Ectodermal cell (in vitro differentiated cells): Measurements from ENCODE around the gene GPR39.

Experiments
- H3K27ac ChIP-seq: 2 replicates; pipeline ENCODE4 v1.7.0; 2013; ENCODE audit warnings: mild to moderate bottlenecking, low read depth, low read length; ENCODE audit not compliant: insufficient read depth, poor library complexity, severe bottlenecking
- H3K27me3 ChIP-seq: 2 replicates; pipeline ENCODE4 v1.7.0; 2013; ENCODE audit warnings: mild to moderate bottlenecking, low read length; ENCODE audit not compliant: insufficient read depth, control insufficient read depth, poor library complexity, severe bottlenecking
- H3K36me3 ChIP-seq: one replicate; pipeline ENCODE4 v1.7.0; 2013; ENCODE audit warnings: low read length; ENCODE audit not compliant: control insufficient read depth, insufficient read depth
- H3K4me1 ChIP-seq: one replicate; pipeline ENCODE4 v1.7.0; 2013; ENCODE audit warnings: low read length; ENCODE audit not compliant: control insufficient read depth, insufficient read depth
- H3K4me3 ChIP-seq: 2 replicates; pipeline ENCODE4 v1.7.0; 2013; ENCODE audit warnings: low read depth, low read length, control low read depth; ENCODE audit not compliant: insufficient read depth
- H3K9me3 ChIP-seq: 2 replicates; pipeline ENCODE4 v1.7.0; 2013; ENCODE audit warnings: mild to moderate bottlenecking, low read length, moderate library complexity; ENCODE audit not compliant: control insufficient read depth
- WGBS, 2 experiments: methylation state at CpG; one replicate each; pipeline ENCODE4 v1.1.7; 2013; ENCODE audit warnings: missing lambda C conversion rate in 2 of 2; 5-methylcytosine and 5-hydroxymethylcytosine counted together

GPR39 gene

DNA sequence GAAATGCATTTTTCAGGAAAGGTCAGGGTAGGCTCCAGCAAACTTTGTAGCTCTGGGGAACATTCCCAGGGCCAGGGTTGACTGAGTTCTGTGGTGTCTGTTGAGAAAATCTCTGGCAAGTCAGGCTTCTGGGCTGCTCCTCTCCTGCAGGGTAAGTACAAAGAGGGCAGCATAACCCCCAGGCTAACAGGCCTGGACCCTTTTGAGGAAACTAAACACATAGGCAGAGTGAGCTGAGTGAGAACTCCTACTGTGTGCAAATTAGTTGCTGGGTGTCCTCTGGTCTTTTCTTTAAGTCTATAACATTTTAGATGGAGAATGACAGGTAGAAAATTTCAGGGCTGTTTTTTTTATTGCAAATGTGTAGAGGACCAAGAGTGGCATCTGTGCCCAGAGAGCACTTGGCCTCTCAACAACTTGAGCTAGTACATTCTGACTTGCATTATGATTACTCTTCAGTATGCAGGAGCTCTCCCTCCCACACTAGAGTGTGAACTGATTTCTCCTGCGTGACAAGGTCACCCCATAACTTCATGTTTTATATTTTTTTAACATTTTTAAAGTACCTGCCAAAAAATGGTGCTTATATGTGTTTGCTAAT is 49.9 kb downstream of the GPR39 start:
- H3K27ac ChIP-seq: no peak overlapping the region
- H3K27me3 ChIP-seq: no peaks in the 10 kb centered on the region
- peaks cover 5% of the 10 kb centered on the region for H3K9me3 ChIP-seq
- H3K36me3 ChIP-seq: no peaks in the 10 kb centered on the region
- WGBS, 2 experiments: no CpG with 5 or more reads among the region's 1 CpG
- H3K4me1 ChIP-seq: no peaks in the 10 kb centered on the region
- H3K4me3 ChIP-seq: no peak overlapping the region

DNA sequence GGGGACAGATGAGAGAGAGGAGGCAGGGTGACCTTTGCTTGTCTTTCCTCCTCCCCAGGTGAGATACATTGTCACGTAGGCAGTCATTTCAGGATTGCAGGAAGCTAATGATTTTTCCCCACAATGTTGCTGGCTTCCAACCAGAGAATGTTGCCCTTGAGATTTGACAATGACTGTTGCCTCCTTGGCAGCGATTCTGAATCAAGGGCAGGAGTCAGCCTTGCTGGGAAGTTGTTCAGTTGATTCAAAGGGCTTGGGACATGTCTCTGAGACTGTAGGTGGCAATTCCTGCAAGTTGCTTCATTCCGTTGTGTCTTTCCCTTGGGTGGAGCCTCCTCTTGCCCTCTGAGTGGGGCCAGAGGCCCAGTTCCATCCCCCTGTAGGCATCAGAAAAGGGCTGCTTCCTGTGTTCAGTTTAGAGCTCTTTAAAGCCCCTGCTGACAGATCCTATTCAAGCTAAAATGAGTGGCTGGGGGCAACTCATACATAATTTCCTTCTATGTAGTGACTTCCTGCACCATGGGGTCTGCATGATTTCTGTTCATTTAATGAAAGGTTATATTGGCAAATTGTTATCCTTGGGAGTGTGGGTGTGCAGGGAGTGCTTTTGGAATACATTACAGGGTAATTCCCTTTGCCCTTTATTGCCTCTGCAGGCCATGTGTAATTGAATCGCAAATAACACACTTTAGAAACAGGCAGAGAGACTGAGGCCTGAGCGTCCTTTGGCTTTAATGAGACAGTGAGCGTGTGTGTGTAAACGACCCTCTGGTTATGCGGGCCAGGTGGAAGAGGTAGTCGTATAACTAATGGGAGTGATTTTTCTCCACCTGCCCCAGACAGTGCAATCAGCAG is 52.4 kb downstream of the GPR39 start:
- Histone ChIP-seq H3K27ac (no peak overlapping the region), H3K4me3 (no peak overlapping the region), H3K4me1 (no peaks in the 10 kb centered on the region), H3K27me3 (no peaks in the 10 kb centered on the region), H3K36me3 (no peaks in the 10 kb centered on the region), H3K9me3 (peaks cover 5% of the 10 kb centered on the region)
- 83 to 84% methylated on average over 9 of the region's 9 CpGs for WGBS, 2 experiments

GRCh38 chr2:132470746-132471145 is 54.1 kb downstream of the GPR39 start:
- peaks cover 5% of the 10 kb centered on the region for H3K9me3 ChIP-seq
- 89 to 92% methylated on average over 2 of the region's 2 CpGs for WGBS, 2 experiments
- H3K4me1 ChIP-seq: no peaks in the 10 kb centered on the region
- no peaks in the 10 kb centered on the region for H3K27me3 ChIP-seq
- no peaks in the 10 kb centered on the region for H3K36me3 ChIP-seq
- no peak overlapping the region for H3K4me3 ChIP-seq
- no peak overlapping the region for H3K27ac ChIP-seq

- H3K4me1 ChIP-seq: no peaks in the 10 kb centered on the region
- no peak overlapping the region for H3K27ac ChIP-seq
- H3K36me3 ChIP-seq: no peaks in the 10 kb centered on the region
- no peaks in the 10 kb centered on the region for H3K9me3 ChIP-seq
- no peaks in the 10 kb centered on the region for H3K27me3 ChIP-seq
- H3K4me3 ChIP-seq: no peak overlapping the region
- WGBS, 2 experiments: 97 to 99% methylated on average over 2 of the region's 2 CpGs
Measured at GRCh38 chr2:132473174-132473883, 56.7 kb downstream of the GPR39 start.

- Histone ChIP-seq H3K4me1 (no peaks in the 10 kb centered on the region), H3K27me3 (no peaks in the 10 kb centered on the region), H3K4me3 (no peak overlapping the region), H3K36me3 (no peaks in the 10 kb centered on the region), H3K9me3 (no peaks in the 10 kb centered on the region), H3K27ac (no peak overlapping the region)
- WGBS, 2 experiments: 91 to 95% methylated on average over 2 of the region's 2 CpGs
Measured at GRCh38 chr2:132475615-132476014, 59.0 kb downstream of the GPR39 start.

DNA sequence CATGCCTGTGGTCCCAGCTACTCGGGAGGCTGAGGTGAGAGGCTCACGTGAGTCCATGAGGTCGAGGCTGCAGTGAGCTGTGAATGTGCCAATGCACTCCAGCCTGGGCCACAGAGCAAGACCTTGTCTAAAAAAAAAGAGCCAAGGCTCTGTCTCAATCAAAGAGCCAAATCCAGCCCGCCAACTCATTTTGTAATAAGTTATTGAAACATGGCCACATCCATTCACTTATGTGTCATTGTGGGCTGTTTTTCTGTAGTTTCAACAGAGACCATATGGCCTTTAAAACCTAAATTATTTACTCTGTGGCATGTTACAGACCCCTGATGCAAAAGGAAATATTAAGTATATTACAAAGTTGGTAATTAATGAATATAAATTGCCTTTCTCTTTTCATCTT is 60.8 kb downstream of the GPR39 start:
- 94% methylated on average over 4 of the region's 4 CpGs for WGBS, 2 experiments
- Histone ChIP-seq H3K36me3 (no peaks in the 10 kb centered on the region), H3K27ac (no peak overlapping the region), H3K27me3 (no peaks in the 10 kb centered on the region), H3K4me1 (no peaks in the 10 kb centered on the region), H3K4me3 (no peak overlapping the region), H3K9me3 (no peaks in the 10 kb centered on the region)

GRCh38 chr2:132477962-132478361 is 61.4 kb downstream of the GPR39 start:
- Histone ChIP-seq H3K9me3 (no peaks in the 10 kb centered on the region), H3K4me3 (no peak overlapping the region), H3K36me3 (no peaks in the 10 kb centered on the region), H3K27ac (no peak overlapping the region), H3K27me3 (no peaks in the 10 kb centered on the region), H3K4me1 (no peaks in the 10 kb centered on the region)
- 92 to 96% methylated on average over 2 of the region's 2 CpGs for WGBS, 2 experiments

DNA sequence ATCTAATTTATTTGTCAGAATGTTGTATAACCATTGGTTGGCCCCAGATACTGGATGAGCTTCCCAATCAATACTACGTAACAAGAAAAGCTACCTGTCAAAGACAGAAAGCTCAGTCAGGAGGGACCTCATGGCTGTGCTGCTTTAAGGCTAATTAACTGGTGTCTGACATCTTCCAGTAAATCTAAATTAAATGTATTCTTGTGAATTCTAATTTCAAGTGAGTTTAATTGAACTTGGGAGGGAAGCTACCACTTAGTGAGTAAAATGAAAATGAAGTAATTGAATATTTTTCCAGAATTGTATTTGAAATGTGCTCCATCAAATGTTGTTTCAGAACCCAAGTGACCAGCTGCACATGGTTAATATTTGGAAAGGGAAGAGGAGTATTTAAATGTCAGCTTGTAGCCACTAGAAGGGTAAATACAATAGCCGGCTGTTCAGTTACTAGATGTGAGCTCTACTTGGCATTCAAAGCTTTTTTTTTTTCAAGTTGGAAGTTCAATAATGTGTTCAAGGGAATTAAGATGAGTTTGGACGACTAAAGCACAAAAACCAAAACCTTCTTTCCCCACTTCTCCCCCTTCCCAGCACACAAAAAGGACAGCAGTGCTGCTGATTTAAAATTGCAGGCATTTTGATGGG is 62.0 kb downstream of the GPR39 start:
- Histone ChIP-seq H3K36me3 (no peaks in the 10 kb centered on the region), H3K9me3 (no peaks in the 10 kb centered on the region), H3K27ac (no peak overlapping the region), H3K4me1 (no peaks in the 10 kb centered on the region), H3K27me3 (no peaks in the 10 kb centered on the region), H3K4me3 (no peak overlapping the region)
- 92 to 95% methylated on average over 2 to 3 of the region's 3 CpGs for WGBS, 2 experiments

DNA sequence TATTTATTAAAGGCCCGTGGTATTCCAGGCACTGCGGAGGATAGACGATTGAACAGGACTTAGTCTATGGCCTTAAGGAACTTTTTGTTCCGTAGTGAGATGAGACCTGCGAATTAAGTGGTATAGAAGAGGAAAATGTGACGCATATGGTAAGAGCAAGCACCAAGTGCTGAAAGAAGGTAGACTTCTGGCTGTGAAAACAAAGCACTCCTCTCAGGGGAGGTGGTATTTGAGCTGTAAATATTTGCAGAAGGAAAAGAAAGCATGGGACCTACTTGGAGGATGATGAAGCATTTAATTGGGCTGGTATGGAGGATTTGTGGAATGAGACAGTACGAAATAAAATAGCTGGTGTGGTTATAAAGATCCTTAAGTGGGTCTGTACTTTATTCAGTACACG is 62.5 kb downstream of the GPR39 start:
- 87 to 93% methylated on average over 8 of the region's 8 CpGs for WGBS, 2 experiments
- Histone ChIP-seq H3K4me3 (no peak overlapping the region), H3K36me3 (no peaks in the 10 kb centered on the region), H3K27me3 (no peaks in the 10 kb centered on the region), H3K27ac (no peak overlapping the region), H3K9me3 (no peaks in the 10 kb centered on the region), H3K4me1 (no peaks in the 10 kb centered on the region)

DNA sequence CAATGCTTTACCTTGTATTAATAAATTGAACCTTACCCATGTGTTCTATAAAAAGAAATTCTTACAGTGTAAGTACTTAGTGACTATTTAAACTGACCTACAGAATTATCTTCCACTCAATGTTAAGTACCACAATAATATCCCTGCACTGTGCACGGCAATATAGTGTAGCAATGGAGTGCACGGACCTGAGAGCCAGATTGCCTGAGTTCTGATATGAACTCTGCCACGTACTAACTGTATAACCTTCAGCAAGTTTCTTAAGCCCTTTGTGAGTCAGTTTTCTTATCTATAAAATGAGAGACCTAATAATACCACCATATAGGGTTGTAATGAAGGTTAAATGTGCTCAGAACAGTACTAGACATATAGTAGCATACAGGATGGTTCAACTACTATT is 66.2 kb downstream of the GPR39 start:
- Histone ChIP-seq H3K4me1 (no peaks in the 10 kb centered on the region), H3K4me3 (no peak overlapping the region), H3K27me3 (no peaks in the 10 kb centered on the region), H3K36me3 (no peaks in the 10 kb centered on the region), H3K9me3 (no peaks in the 10 kb centered on the region), H3K27ac (no peak overlapping the region)
- WGBS, 2 experiments: 86 to 89% methylated on average over 3 of the region's 3 CpGs
